GM19351 (cell line): ENCODE measurements around the gene ARHGAP12.
A peak's percentile ranks its signal among the peaks of the same experiment; 100 is the strongest.
"Not testable (repeated sequence)": the region's sequence is repeated elsewhere in the genome, so short reads cannot be mapped to it uniquely, and the experiment has no call there.

ENCODE experiments used
- ATAC-seq: cut with Tn5 transposase; IDR thresholded peaks from one replicate; pipeline ENCODE4 v1.9.1; 2021; ENCODE audit warnings: mild to moderate bottlenecking, moderate library complexity; ENCODE audit not compliant: unreplicated experiment

ARHGAP12 gene

DNA sequence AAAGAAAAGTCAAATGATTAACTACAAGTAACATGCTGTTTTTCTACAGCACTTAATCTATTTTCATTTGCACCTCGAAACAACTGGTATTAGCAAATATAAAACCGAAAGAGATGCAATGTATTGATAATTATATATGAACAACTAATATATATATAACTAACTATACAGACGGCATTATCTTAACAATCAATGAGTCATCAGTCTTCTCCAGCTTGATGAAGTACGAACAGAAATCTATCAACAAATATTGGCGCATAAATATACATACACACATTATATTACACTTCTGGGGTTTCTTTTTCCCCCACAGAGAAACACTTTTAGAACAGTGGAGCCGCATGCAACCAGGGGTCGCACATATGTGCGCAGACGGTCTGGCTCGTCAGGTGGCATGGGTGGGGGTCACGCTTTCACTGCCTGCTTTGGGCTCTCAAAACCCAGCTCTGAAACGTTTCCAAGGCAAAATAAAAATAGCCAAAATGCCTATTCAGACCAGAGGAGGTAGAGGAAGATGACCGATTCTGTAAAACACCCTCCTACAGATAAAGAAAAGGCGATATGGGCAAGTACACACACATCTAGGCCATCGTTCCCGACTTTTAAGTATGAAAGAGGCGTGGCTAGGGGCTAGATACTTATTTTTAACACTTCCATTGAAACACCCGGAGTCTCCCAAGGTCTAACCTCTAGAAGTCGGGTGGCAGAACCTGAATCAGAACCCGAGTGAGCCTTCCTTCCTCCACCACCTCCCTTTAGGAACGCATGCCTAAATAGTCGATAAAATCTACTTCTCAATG, 1.7 kb downstream of the ARHGAP12 start:
- ATAC-seq, result no peak

GRCh38 chr10:31926160-31926559, 2.5 kb downstream of the ARHGAP12 start:
- no peak for ATAC-seq

DNA sequence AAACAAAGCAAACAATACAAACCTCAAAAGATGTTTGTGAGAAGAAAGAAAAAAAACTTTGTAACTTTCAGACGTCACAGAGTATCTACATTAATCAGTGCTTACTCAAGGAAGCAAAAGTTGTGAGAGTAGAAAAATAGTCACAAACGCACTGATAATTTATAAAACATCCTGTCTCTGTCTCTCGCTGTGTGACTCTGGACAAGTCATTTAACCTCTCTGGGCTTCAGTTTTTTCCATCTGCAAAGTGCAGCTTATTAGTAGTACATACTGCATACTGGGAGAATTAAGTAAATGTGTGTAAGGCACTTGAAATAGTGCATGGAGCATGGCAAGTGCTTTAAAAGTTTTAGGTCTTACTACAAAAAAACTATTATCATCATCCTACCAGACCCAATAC, 3.8 kb downstream of the ARHGAP12 start:
- ATAC-seq, result no peak

DNA sequence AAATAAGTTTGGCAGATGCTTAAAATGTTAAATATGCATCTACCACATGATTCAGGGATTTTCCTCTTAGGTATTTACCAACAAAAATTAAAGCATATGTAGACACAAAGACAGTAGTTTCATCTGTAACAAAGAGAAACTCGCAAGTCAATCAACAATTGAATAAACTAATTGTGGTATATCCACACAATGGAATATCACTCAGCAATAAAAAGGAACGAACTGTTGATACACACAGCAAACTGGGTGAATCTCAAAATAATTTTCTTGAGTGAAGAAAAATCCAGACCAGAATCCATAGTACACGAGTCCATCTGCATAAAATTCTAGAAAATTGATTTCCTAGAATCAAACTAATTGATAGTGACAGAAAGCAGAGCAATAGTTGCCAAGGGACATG, 5.2 kb downstream of the ARHGAP12 start:
- no peak for ATAC-seq

- ATAC-seq, result peak; percentile 74
Measured at GRCh38 chr10:31921031-31921430, 7.6 kb downstream of the ARHGAP12 start.

DNA sequence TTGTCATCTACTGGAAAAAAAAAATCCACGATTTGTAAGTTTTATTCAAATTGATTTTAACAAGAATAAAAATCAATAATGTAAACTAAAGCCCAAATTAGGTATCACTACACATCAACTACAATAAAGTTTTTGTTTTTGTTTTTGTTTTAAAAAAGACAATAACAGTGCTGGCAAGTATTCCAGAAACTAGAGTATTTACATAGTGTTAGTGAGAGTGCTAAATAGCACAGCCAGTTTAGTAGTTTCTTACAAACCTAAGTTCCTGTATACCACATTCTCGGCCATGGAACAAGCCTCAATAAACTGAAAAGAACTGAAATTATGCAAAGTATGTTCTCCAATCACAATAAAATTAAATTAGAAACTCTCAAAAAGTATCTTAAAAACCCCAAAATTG, 8.1 kb downstream of the ARHGAP12 start:
- peak; percentile 62 for ATAC-seq

DNA sequence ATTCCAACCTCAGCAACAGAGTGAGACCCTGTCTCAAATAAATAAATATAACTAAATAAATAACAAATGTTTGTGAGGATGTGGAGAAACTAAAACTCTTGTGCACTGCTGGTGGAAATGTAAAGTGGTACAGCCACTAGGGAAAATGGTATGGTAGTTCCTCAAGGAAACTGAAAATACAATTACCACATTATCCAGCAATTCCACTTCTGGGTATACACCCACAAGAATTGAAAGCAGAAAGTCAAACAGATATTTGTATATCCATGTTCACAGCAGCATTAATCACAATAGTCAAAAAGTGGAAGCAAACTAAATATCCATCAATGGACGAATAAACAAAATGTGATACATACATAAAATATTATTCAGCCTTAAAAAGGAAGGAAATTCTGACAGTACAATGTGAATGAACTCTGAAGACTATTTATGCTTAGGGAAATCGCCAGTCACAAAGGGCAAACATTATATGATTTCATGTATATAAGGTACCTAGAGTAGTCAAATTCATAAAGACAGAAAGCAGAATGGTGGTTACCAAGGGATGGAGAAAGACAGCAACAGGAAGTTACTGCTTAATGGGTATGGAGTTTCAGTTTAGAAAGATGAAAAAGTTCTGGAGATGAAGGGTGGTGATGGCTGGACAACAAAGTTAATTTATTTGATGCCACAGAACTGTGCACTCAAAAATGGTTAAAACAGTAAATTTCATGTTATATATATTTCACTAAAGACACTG, 9.8 kb downstream of the ARHGAP12 start:
- ATAC-seq, result no peak

DNA sequence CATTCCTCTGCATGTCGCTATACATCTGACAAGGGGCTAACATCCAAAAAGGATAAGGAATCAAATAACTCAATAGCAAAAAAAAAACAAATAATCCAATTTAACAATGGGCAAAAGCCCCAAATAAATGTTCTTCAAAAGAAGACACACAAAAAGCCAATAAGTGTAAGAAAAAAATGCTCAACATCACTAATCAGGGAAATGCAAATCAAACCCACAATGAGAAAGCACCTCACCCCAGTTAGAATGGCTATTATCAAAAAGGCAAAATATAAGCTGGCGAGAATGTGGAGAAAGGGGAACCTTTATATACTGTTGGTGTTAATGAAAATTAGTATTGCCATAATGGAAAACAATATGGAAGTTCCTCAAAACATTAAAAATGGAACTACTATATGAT, 14.3 kb downstream of the ARHGAP12 start:
- no peak for ATAC-seq

GRCh38 chr10:31912898-31913850, 15.5 kb downstream of the ARHGAP12 start:
- ATAC-seq, result no peak

DNA sequence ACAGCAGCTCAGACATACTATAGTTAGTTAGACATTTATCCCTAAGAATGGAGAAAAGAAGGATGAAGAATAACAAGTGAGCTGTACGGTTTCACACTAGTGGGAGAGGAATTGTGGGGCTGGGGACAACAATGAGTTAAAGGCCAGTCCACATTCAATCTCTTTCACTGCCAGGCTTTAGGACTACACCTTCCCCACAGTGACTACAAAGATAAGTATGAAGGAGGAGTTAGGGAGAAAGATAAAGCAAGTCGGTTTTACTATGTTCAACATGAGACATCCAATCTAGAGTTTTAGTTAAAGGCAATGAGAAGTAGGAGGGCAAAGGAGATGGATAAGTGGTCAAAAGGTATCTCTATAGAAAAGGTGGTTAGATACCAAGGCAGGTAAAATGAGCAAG, 16.3 kb downstream of the ARHGAP12 start:
- ATAC-seq, result no peak

- no peak for ATAC-seq
Measured at GRCh38 chr10:31910016-31910415, 18.6 kb downstream of the ARHGAP12 start.

DNA sequence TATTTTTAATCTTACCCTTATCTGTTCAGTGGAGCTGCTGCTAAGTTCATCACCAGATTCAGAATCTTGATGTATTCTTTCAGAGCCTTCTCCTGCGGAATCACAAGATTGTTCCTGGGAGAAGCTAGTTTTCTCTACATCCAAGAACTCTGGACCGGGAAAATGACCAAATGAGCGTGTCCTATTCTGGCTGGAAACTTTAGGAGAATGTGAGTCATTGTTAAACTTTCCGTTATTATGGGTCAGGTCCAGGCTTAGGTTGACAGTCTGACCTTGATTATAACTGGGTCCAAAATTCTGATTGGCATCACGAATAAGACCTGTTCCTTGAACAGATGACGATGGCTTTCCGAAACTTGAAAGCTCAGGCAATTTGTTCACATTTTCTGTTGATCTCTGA, 20.5 kb downstream of the ARHGAP12 start:
- no peak for ATAC-seq

DNA sequence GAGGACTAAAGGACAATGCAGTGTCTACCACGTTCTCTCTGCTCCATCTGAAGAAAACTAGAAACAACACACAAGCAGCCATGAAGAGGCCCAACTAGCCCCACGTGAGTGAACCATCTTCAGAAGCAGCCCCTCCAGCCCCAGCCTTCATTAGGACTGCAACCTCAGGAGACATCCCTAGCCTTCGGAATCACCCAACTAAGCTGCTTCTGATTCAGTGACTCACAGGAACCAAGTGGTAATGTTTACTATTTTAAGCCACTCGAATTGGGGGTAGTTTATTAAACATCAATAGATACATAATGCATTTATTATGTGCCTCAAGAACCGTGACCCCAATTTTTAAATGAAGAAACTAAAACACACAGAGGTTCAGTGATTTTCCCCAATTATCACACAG, 22.6 kb downstream of the ARHGAP12 start:
- no peak for ATAC-seq

- no peak for ATAC-seq
Measured at GRCh38 chr10:31905586-31905985, 23.0 kb downstream of the ARHGAP12 start.

GRCh38 chr10:31902625-31903024, 26.0 kb downstream of the ARHGAP12 start:
- ATAC-seq, result no peak

GRCh38 chr10:31897506-31897905, 31.1 kb downstream of the ARHGAP12 start:
- no peak for ATAC-seq

- ATAC-seq, result no peak
Measured at GRCh38 chr10:31896968-31897384, 31.7 kb downstream of the ARHGAP12 start.

- ATAC-seq, result not testable (repeated sequence)
Measured at GRCh38 chr10:31895722-31896121, 32.9 kb downstream of the ARHGAP12 start.

DNA sequence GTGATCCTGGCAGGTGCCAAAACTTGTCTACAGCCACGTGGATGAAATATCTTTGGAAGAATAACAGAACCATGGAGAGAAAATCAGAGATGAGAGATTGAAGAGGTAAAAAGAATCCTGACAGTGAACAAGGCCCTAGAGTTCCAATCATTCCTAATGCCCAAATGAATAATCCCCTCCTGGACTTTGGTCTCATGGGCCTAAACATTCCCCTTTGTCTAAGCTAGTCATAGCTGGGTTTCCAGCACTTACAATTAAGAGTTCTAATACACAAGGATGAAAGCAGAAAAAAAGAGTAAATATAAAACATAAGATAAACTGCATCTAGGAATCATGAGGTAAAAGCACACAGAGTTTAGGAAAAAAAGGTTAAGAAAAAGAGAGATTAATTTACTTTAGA, 40.2 kb downstream of the ARHGAP12 start:
- no peak for ATAC-seq

DNA sequence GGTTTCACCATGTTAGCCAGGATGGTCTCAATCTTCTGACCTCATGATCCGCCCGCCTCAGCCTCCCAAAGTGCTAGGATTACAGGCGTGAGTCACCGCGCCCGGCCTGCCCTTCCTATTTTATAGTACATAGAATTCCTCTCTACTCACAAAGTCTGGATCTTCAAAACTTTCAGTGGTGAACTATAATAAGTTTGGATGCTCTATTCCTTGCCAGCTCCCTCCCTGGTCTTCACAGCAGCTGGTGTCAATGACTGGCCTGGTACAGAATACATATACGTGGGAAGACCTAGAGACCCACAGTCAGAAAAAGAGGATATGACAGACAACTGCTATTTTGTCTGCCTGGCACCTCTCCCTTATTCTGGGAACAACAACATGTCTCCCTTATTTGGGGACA, 40.8 kb downstream of the ARHGAP12 start:
- ATAC-seq, result no peak

- no peak for ATAC-seq
Measured at GRCh38 chr10:31886885-31887284, 41.7 kb downstream of the ARHGAP12 start.
